Keratinocyte (primary cell): ENCODE results near the gene STAG1.

ENCODE experiments used
- CTCF ChIP-seq, 3 experiments: IDR thresholded peaks in 1 of 3; conservative IDR thresholded peaks in 1 of 3; optimal IDR thresholded peaks in 1 of 3; 2 replicates in 2 of 3; 3 replicates in 1 of 3; pipeline versions ENCODE3 to v1.5.1; 2011; ENCODE audit warnings: low read length in 3 of 3, mild to moderate bottlenecking in 3 of 3, moderate library complexity in 2 of 3, control low read depth in 1 of 3, inconsistent platforms in 1 of 3; ENCODE audit not compliant: insufficient read depth in 2 of 3; ENCODE audit errors: extremely low read depth in 1 of 3
- EZH2 ChIP-seq: IDR thresholded peaks from one replicate; pipeline ENCODE4 v1.6.1; 2012; ENCODE audit warnings: inconsistent platforms, mild to moderate bottlenecking, low read length, moderate library complexity

GRCh38 chr3:136728918-136729317 is 23.3 kb downstream of the STAG1 start:
- no peak for TF ChIP-seq CTCF (optimal IDR thresholded peaks at IDR 0.05 in 1 of 3, IDR thresholded peaks at IDR 0.05 in 1 of 3, conservative IDR thresholded peaks at IDR 0.05 in 1 of 3; ENCODE audit: extremely low read depth in 1 of 3, insufficient read depth in 2 of 3, low read length in 3 of 3)
- TF ChIP-seq EZH2 = no peak
